Activated CD4-positive, alpha-beta memory T cell treated with anti-CD3 and anti-CD28 coated beads, Interleukin-2, amount 10 ng/mL, durations not matched to agents 7 days and 5 days (primary cell): ENCODE data around the gene PRKCQ. TPM values are rescaled to one million over a fixed set of nuclear protein-coding genes. Genes with fewer than 3 reads are reported as not detected.

Experiments used
- CTCF ChIA-PET: fragments of 350-600 bp; sonication (Branson Sonifier 250); formaldehyde crosslinking; loops from one replicate; lab custom pipeline; 2021; ENCODE audit warnings: antibody characterized with exemption, inconsistent platforms; lab: Charles Lee
- POLR2A ChIA-PET: fragments of 350-600 bp; sonication (Branson Sonifier 250); formaldehyde crosslinking; loops from one replicate; lab custom pipeline; 2021; ENCODE audit warnings: antibody characterized with exemption; lab: Charles Lee
- DNase-seq: peaks from one replicate; pipeline ENCODE4 v3.0.0-alpha.2; 2020
- H3K27ac Mint-ChIP-seq: one replicate; pipeline ENCODE4 v1.8.0; 2021; ENCODE audit warnings: mild to moderate bottlenecking, mixed read lengths
- H3K27me3 Mint-ChIP-seq: one replicate; pipeline ENCODE4 v1.8.0; 2021; ENCODE audit warnings: mixed read lengths
- H3K36me3 Mint-ChIP-seq: one replicate; pipeline ENCODE4 v1.8.0; 2021; ENCODE audit warnings: low read depth, mixed read lengths
- H3K4me1 Mint-ChIP-seq: one replicate; pipeline ENCODE4 v1.8.0; 2021; ENCODE audit warnings: mixed read lengths
- H3K4me3 Mint-ChIP-seq: one replicate; pipeline ENCODE4 v1.8.0; 2021; ENCODE audit warnings: mild to moderate bottlenecking, mixed read lengths
- H3K9me3 Mint-ChIP-seq: one replicate; pipeline ENCODE4 v1.8.0; 2021; ENCODE audit warnings: mixed read lengths
- total RNA-seq, 2 experiments: library from RNA; stranded (reverse); gene quantifications; one replicate each; pipeline ENCODE4 v1.2.3, GENCODE V29; 2021

The PRKCQ gene
- total RNA-seq, 2 experiments from 2014 or later = 69.3 to 70.6 TPM

GRCh38 chr10:6607778-6608177 lies 27.7 kb upstream of the PRKCQ start:
- ChIA-PET CTCF (interaction anchor here (1.0 to 1.5 kb wide), 5 partner anchors 15 to 60 kb away, joined by 4 to 6 read pairs (median 4); no protein-coding TSS in a partner anchor), POLR2A (interaction anchor here (0.8 to 1.9 kb wide), 8 partner anchors 12 to 65 kb away, joined by 3 to 9 read pairs (median 3); no protein-coding TSS in a partner anchor)
- H3K36me3 Mint-ChIP-seq = peaks cover 54% of the 10 kb centered on the region
- H3K9me3 Mint-ChIP-seq = peaks cover 17% of the 10 kb centered on the region
- no peak for DNase-seq
- H3K27ac Mint-ChIP-seq = peak overlapping the region; percentile 65
- no peak overlapping the region for H3K4me3 Mint-ChIP-seq
- no peaks in the 10 kb centered on the region for H3K27me3 Mint-ChIP-seq
- peaks cover 70% of the 10 kb centered on the region for H3K4me1 Mint-ChIP-seq

DNA sequence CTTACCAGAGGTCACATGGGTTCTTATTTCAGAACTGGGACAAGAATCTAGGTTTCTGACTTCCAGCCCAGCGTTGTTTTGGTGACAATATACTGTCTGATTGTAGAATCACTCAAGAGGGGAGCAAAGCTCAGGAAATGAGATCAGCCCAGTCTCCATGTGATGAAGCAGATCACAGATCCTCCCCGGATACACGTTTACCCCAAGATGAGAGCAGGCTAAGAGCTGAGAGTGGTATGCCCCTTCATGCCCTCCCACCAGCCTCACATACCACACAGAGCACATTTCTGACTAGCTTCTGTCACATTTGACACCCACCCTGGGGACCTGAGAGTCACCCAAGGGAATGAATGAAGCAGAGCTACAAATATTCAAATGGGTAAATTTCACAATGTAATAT lies 27.1 kb upstream of the PRKCQ start:
- peak overlapping the region; percentile 65 for H3K27ac Mint-ChIP-seq
- peak; percentile 53 for DNase-seq
- H3K4me1 Mint-ChIP-seq = peaks cover 68% of the 10 kb centered on the region
- CTCF ChIA-PET = interaction anchor here (1.0 to 1.5 kb wide), 5 partner anchors 15 to 60 kb away, joined by 4 to 6 read pairs (median 4); no protein-coding TSS in a partner anchor
- H3K36me3 Mint-ChIP-seq = peaks cover 53% of the 10 kb centered on the region
- H3K4me3 Mint-ChIP-seq = peak overlapping the region; percentile 22
- peaks cover 17% of the 10 kb centered on the region for H3K9me3 Mint-ChIP-seq
- no peaks in the 10 kb centered on the region for H3K27me3 Mint-ChIP-seq
- POLR2A ChIA-PET = interaction anchor here (0.8 to 1.9 kb wide), 8 partner anchors 11 to 64 kb away, joined by 3 to 9 read pairs (median 3); no protein-coding TSS in a partner anchor

DNA sequence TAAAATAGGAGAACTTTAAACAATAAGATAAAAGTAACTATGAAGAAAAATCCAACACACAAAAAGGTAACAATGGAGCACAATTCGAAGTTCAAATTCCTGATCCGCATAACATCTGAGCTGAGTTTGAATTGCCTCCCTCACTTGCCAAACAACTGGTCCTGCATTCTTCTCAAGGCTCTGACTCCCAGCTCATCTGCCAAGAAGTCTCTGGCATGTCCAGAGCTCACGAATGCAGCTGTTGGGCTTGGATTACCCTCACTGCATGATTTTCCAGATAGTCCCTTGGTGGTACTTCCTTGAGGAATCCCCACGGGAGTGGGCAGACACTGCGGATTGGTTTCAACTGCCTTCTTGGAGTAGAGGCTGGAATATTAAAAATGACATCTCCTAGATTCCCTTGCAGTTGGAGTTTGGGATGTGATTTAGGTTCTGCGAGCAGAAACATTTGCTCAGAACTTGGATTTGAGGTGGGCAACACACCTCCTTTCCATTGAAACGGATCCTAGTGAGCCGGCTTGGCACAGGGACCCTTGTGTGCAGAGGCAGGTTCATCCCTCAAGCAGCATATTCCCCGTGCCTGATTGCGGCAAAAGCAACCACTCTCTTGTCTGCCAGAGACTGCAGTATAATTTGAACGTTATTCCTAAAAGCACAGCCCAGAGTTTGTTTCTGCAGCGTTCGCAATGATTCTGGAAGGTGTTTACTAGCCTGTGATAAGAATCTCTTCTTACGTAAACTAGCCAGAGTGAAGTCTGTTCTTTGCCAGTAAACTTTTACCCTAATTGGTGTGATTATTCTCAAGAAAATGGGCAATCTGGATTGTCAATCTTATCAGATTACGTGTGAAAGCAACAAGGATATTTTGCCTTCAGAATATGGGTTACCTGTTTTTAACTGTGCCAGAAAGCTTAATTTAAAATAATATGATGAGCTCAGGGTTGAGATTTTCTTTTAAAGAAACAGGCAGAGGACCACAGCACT lies 23.4 kb upstream of the PRKCQ start:
- no peak for DNase-seq
- Mint-ChIP-seq H3K9me3 (peaks cover 10% of the 10 kb centered on the region), H3K27me3 (no peaks in the 10 kb centered on the region), H3K4me3 (no peak overlapping the region), H3K27ac (no peak overlapping the region), H3K36me3 (peaks cover 47% of the 10 kb centered on the region), H3K4me1 (peaks cover 68% of the 10 kb centered on the region)
- ChIA-PET CTCF (interaction anchor here (1.1 to 1.3 kb wide), 3 partner anchors 22 to 159 kb away, joined by 3 to 6 read pairs (median 3); no protein-coding TSS in a partner anchor), POLR2A (interaction anchor here (1.1 to 1.2 kb wide), 3 partner anchors 12 to 21 kb away, joined by 3 to 4 read pairs (median 4); no protein-coding TSS in a partner anchor)

GRCh38 chr10:6602700-6603084 lies 22.6 kb upstream of the PRKCQ start:
- no peak overlapping the region for H3K27ac Mint-ChIP-seq
- ChIA-PET CTCF (interaction anchor here (1.1 to 1.3 kb wide), 3 partner anchors 22 to 158 kb away, joined by 3 to 6 read pairs (median 3); no protein-coding TSS in a partner anchor), POLR2A (interaction anchor here (1.1 to 1.8 kb wide), 5 partner anchors 10 to 22 kb away, joined by 3 to 5 read pairs (median 4); no protein-coding TSS in a partner anchor)
- no peak overlapping the region for H3K4me3 Mint-ChIP-seq
- peaks cover 8% of the 10 kb centered on the region for H3K9me3 Mint-ChIP-seq
- DNase-seq = no peak
- peaks cover 66% of the 10 kb centered on the region for H3K4me1 Mint-ChIP-seq
- H3K36me3 Mint-ChIP-seq = peaks cover 47% of the 10 kb centered on the region
- H3K27me3 Mint-ChIP-seq = no peaks in the 10 kb centered on the region

DNA sequence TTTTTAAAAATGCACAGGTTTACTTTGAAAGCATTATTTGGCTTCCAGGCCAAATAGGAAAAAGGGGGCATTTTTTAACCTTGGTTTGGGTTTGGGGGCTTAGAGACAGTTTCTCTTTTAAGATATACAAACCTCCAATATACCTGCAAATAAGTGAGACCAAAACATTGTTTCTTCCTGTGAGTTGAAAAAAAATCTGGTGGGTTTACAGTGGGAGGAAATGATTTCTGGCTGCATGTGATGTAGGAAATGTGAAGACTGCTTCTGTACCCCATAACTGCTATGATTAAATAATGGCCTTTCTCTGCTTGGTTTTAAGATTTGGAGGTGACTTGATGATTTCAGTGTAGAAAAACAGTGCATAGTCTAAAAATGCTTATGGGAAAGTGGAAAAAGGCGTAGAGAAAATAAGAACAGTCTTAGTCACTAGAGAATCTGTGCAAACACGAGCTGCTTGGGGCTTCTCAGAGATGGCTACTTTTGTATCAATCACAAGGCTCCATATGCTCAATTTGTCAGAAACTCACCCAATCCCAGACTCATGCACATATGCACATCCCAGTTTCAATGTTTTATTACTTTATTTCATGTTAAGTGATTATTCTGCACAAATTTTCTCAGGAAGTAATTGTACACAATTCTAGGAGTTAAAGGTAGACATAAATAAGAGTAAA lies 22.1 kb upstream of the PRKCQ start:
- ChIA-PET CTCF (interaction anchor here (1.0 to 1.2 kb wide), 4 partner anchors 19 to 156 kb away, joined by 3 to 4 read pairs (median 3); no protein-coding TSS in a partner anchor), POLR2A (interaction anchor here (1.1 to 1.8 kb wide), 4 partner anchors 9 to 21 kb away, joined by 3 to 5 read pairs (median 4); no protein-coding TSS in a partner anchor)
- Mint-ChIP-seq H3K27me3 (no peaks in the 10 kb centered on the region), H3K27ac (no peak overlapping the region), H3K9me3 (peaks cover 5% of the 10 kb centered on the region), H3K36me3 (peaks cover 47% of the 10 kb centered on the region), H3K4me1 (peaks cover 66% of the 10 kb centered on the region), H3K4me3 (no peak overlapping the region)
- no peak for DNase-seq

- Mint-ChIP-seq H3K27me3 (no peaks in the 10 kb centered on the region), H3K4me3 (no peak overlapping the region), H3K4me1 (peaks cover 61% of the 10 kb centered on the region), H3K9me3 (peaks cover 2% of the 10 kb centered on the region), H3K36me3 (peaks cover 45% of the 10 kb centered on the region), H3K27ac (no peak overlapping the region)
- ChIA-PET POLR2A (interaction anchor here (1.0 to 1.8 kb wide), 3 partner anchors 8 to 19 kb away, joined by 4 to 8 read pairs (median 5); no protein-coding TSS in a partner anchor), CTCF (interaction anchor here (0.7 to 1.9 kb wide), 8 partner anchors 10 to 155 kb away, joined by 3 to 4 read pairs (median 3); no protein-coding TSS in a partner anchor)
- no peak for DNase-seq
These were observed 21.2 kb upstream of the PRKCQ start for GRCh38 chr10:6601246-6601805.

GRCh38 chr10:6600224-6600987 lies 20.3 kb upstream of the PRKCQ start:
- peaks cover 2% of the 10 kb centered on the region for H3K9me3 Mint-ChIP-seq
- H3K4me3 Mint-ChIP-seq = no peak overlapping the region
- CTCF ChIA-PET = interaction anchor here (0.9 to 1.9 kb wide), 11 partner anchors 11 to 517 kb away, joined by 3 to 6 read pairs (median 3); no protein-coding TSS in a partner anchor
- no peak for DNase-seq
- no peaks in the 10 kb centered on the region for H3K27me3 Mint-ChIP-seq
- H3K27ac Mint-ChIP-seq = peak overlapping the region; percentile 75
- peaks cover 61% of the 10 kb centered on the region for H3K4me1 Mint-ChIP-seq
- POLR2A ChIA-PET = interaction anchor here (1.0 to 1.7 kb wide), 7 partner anchors 9 to 57 kb away, joined by 3 to 8 read pairs (median 5); no protein-coding TSS in a partner anchor
- peaks cover 44% of the 10 kb centered on the region for H3K36me3 Mint-ChIP-seq

- no peak for DNase-seq
- POLR2A ChIA-PET = no interaction called here
- H3K9me3 Mint-ChIP-seq = peaks cover 2% of the 10 kb centered on the region
- CTCF ChIA-PET = interaction anchor here (0.6 kb wide), 1 partner anchor 67 kb away, joined by 4 read pairs; no protein-coding TSS in a partner anchor
- H3K27me3 Mint-ChIP-seq = no peaks in the 10 kb centered on the region
- H3K36me3 Mint-ChIP-seq = peaks cover 43% of the 10 kb centered on the region
- H3K27ac Mint-ChIP-seq = no peak overlapping the region
- peaks cover 65% of the 10 kb centered on the region for H3K4me1 Mint-ChIP-seq
- H3K4me3 Mint-ChIP-seq = no peak overlapping the region
These were observed 18.6 kb upstream of the PRKCQ start for GRCh38 chr10:6598679-6599078.

- H3K4me1 Mint-ChIP-seq = peaks cover 72% of the 10 kb centered on the region
- ChIA-PET POLR2A (no interaction called here), CTCF (interaction anchor here (1.7 kb wide), 1 partner anchor 17 kb away, joined by 5 read pairs; no protein-coding TSS in a partner anchor)
- H3K27ac Mint-ChIP-seq = no peak overlapping the region
- peaks cover 54% of the 10 kb centered on the region for H3K36me3 Mint-ChIP-seq
- H3K27me3 Mint-ChIP-seq = no peaks in the 10 kb centered on the region
- peaks cover 2% of the 10 kb centered on the region for H3K9me3 Mint-ChIP-seq
- no peak for DNase-seq
- H3K4me3 Mint-ChIP-seq = no peak overlapping the region
These were observed 17.4 kb upstream of the PRKCQ start for GRCh38 chr10:6597478-6597877.

GRCh38 chr10:6595499-6595898 lies 15.4 kb upstream of the PRKCQ start:
- no peaks in the 10 kb centered on the region for H3K27me3 Mint-ChIP-seq
- DNase-seq = no peak
- H3K36me3 Mint-ChIP-seq = peaks cover 71% of the 10 kb centered on the region
- no peak overlapping the region for H3K27ac Mint-ChIP-seq
- no peak overlapping the region for H3K4me3 Mint-ChIP-seq
- H3K9me3 Mint-ChIP-seq = peaks cover 2% of the 10 kb centered on the region
- POLR2A ChIA-PET = interaction anchor here (0.8 to 1.6 kb wide), 5 partner anchors 12 to 53 kb away, joined by 3 to 11 read pairs (median 3); partner anchors contain the start of gene PRKCQ
- CTCF ChIA-PET = interaction anchor here (1.0 to 1.3 kb wide), 2 partner anchors 13 to 15 kb away, joined by 3 to 4 read pairs; no protein-coding TSS in a partner anchor
- peaks cover 74% of the 10 kb centered on the region for H3K4me1 Mint-ChIP-seq

DNA sequence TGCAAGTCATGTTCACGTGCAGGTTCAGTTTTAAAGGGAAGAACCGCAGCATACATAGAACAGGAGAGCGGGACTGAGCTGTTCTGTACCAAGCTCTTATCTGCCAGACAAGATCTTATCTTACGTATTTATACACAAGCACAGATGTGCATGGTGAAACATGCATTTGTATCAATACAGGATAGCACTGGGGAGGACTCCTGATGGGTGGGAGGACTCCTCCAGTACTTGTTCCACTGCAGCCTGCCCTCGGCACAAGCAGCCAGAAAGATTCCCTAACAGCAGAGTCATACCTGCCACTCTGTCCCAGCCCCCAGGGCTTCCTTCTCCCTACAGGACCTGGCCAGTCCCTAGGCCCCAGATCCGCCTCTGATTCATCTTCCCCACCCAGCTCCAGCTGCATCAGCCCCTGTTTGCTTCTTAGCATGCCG lies 13.2 kb upstream of the PRKCQ start:
- DNase-seq = no peak
- H3K4me1 Mint-ChIP-seq = peaks cover 73% of the 10 kb centered on the region
- ChIA-PET POLR2A (interaction anchor here (0.7 to 4.9 kb wide), 13 partner anchors 9 to 120 kb away, joined by 3 to 94 read pairs (median 4); partner anchors contain the start of gene PRKCQ), CTCF (interaction anchor here (0.9 to 2.6 kb wide), 7 partner anchors 9 to 176 kb away, joined by 3 to 23 read pairs (median 4); partner anchors contain the start of gene PRKCQ)
- no peaks in the 10 kb centered on the region for H3K9me3 Mint-ChIP-seq
- H3K27me3 Mint-ChIP-seq = no peaks in the 10 kb centered on the region
- H3K27ac Mint-ChIP-seq = peak overlapping the region; percentile 92
- no peak overlapping the region for H3K4me3 Mint-ChIP-seq
- peaks cover 78% of the 10 kb centered on the region for H3K36me3 Mint-ChIP-seq
